SK-N-SH (cell line): ENCODE results near the gene UCK2. TPM values are rescaled to one million over a fixed set of nuclear protein-coding genes. Genes with fewer than 3 reads are reported as not detected.

Experiments used
- CTCF ChIA-PET: fragments of 300-600, 350-600 bp; formaldehyde crosslinking; extraction: SDS; loops from one replicate; lab custom pipeline; 2021; lab: Yijun Ruan, JAX
- POLR2A ChIA-PET: fragments of 350-600 bp; sonication (Branson Sonifier 250); formaldehyde crosslinking; extraction: SDS; loops from one replicate; lab custom pipeline; 2020; ENCODE audit warnings: antibody characterized with exemption, inconsistent platforms; lab: Yijun Ruan, JAX
- DNase-seq: peaks from one replicate; pipeline ENCODE4 v3.0.0; 2012
- H2AFZ ChIP-seq: fragments of 200-600 bp; sonication (generic); 2 replicates; pipeline ENCODE4 v1.8.1; 2016; ENCODE audit warnings: antibody characterized with exemption, mild to moderate bottlenecking, low read depth
- H3F3A ChIP-seq: fragments of 200-600 bp; sonication (generic); replicated peaks from 2 replicates; pipeline ENCODE3; 2016; ENCODE audit warnings: antibody characterized with exemption, mild to moderate bottlenecking; ENCODE audit not compliant: insufficient read depth
- H3K27ac ChIP-seq, 2 experiments: fragments of 200-500 bp in 1 of 2; fragments of 200-600 bp in 1 of 2; sonication (Bioruptor generic) in 1 of 2; sonication (generic), shearing (Covaris generic) in 1 of 2; 2 replicates each; pipeline versions ENCODE4 v1.5.1 to v1.6.1; 2014 to 2016; ENCODE audit warnings: low read depth in 2 of 2, inconsistent platforms in 1 of 2, low read length in 1 of 2, mild to moderate bottlenecking in 1 of 2, mixed read lengths in 1 of 2
- H3K27me3 ChIP-seq: fragments of 200-600 bp; sonication (generic), shearing (Covaris generic); 2 replicates; pipeline ENCODE4 v1.6.1; 2016; ENCODE audit warnings: mixed run types; ENCODE audit not compliant: insufficient read depth
- H3K36me3 ChIP-seq, 2 experiments: fragments of 200-500 bp in 1 of 2; fragments of 200-600 bp in 1 of 2; sonication (Bioruptor generic) in 1 of 2; sonication (generic) in 1 of 2; replicated peaks in 1 of 2; 2 replicates each; pipeline versions ENCODE3 to v1.5.1; 2014 to 2016; ENCODE audit warnings: low read length in 1 of 2, mild to moderate bottlenecking in 1 of 2; ENCODE audit not compliant: insufficient read depth in 2 of 2, control insufficient read depth in 1 of 2
- H3K4me1 ChIP-seq, 2 experiments: fragments of 200-500 bp in 1 of 2; fragments of 200-600 bp in 1 of 2; sonication (Bioruptor generic) in 1 of 2; sonication (generic), shearing (Covaris generic) in 1 of 2; 2 replicates each; pipeline versions ENCODE4 v1.5.1 to v1.6.1; 2014 to 2016; ENCODE audit warnings: low read depth in 1 of 2, low read length in 1 of 2, mixed run types in 1 of 2; ENCODE audit not compliant: insufficient read depth in 2 of 2, control insufficient read depth in 1 of 2
- H3K4me2 ChIP-seq: fragments of 200-600 bp; sonication (generic), shearing (Covaris generic); 2 replicates; pipeline ENCODE4 v1.6.1; 2017; ENCODE audit warnings: mixed run types
- H3K4me3 ChIP-seq, 2 experiments: fragments of 200-500 bp in 1 of 2; fragments of 200-600 bp in 1 of 2; sonication (Bioruptor generic) in 1 of 2; sonication (generic), shearing (Covaris generic) in 1 of 2; 2 replicates each; pipeline versions ENCODE4 v1.5.1 to v1.8.1; 2014 to 2016; ENCODE audit warnings: low read depth in 2 of 2, inconsistent platforms in 1 of 2, low read length in 1 of 2, mild to moderate bottlenecking in 1 of 2, mixed read lengths in 1 of 2, moderate library complexity in 1 of 2
- H3K79me2 ChIP-seq: fragments of 200-600 bp; sonication (generic); 2 replicates; pipeline ENCODE4 v1.8.1; 2017; ENCODE audit warnings: mild to moderate bottlenecking; ENCODE audit not compliant: insufficient read depth
- H3K9ac ChIP-seq: fragments of 200-600 bp; sonication (generic); 2 replicates; pipeline ENCODE4 v1.6.1; 2017; ENCODE audit warnings: mixed run types
- H3K9me2 ChIP-seq: fragments of 200-600 bp; sonication (generic); 2 replicates; pipeline ENCODE4 v1.6.1; 2017; ENCODE audit warnings: mixed run types
- H3K9me3 ChIP-seq: fragments of 200-600 bp; sonication (generic); 2 replicates; pipeline ENCODE4 v1.6.1; 2017; ENCODE audit warnings: mixed run types, mild to moderate bottlenecking, moderate library complexity
- H4K20me1 ChIP-seq: fragments of 200-600 bp; sonication (generic); 2 replicates; pipeline ENCODE4 v1.6.1; 2017; ENCODE audit warnings: mild to moderate bottlenecking, mixed run types; ENCODE audit not compliant: insufficient read depth
- ELF1 ChIP-seq: IDR thresholded peaks from 2 replicates; pipeline ENCODE4 v1.4.0; 2012
- EP300 ChIP-seq, 2 experiments: IDR thresholded peaks; 2 replicates each; pipeline versions ENCODE4 v1.4.0 to v1.6.1; 2012; ENCODE audit warnings: borderline replicate concordance in 1 of 2, low read depth in 1 of 2, low read length in 1 of 2
- FOSL2 ChIP-seq: IDR thresholded peaks from 2 replicates; pipeline ENCODE4 v1.4.0; 2012; ENCODE audit warnings: low read depth, mild to moderate bottlenecking, moderate library complexity, borderline replicate concordance
- FOXJ3 ChIP-seq: sonication (generic); formaldehyde crosslinking; IDR thresholded peaks from 2 replicates; pipeline ENCODE4 v1.5.1; 2020; ENCODE audit warnings: mild to moderate bottlenecking, missing genetic modification reagents
- FOXM1 ChIP-seq: IDR thresholded peaks from 2 replicates; pipeline ENCODE4 v1.4.0; 2012; ENCODE audit warnings: low read depth, mild to moderate bottlenecking
- GABPA ChIP-seq: IDR thresholded peaks from 2 replicates; pipeline ENCODE4 v1.4.0; 2012; ENCODE audit warnings: low read depth, mild to moderate bottlenecking
- GATA2 ChIP-seq: sonication (generic); formaldehyde crosslinking; IDR thresholded peaks from 2 replicates; pipeline ENCODE4 v1.5.0; 2020; ENCODE audit warnings: mild to moderate bottlenecking, missing genetic modification reagents
- JUND ChIP-seq: IDR thresholded peaks from 2 replicates; pipeline ENCODE4 v1.4.0; 2012
- MEF2A ChIP-seq: IDR thresholded peaks from 2 replicates; pipeline ENCODE4 v1.4.0; 2012; ENCODE audit warnings: low read depth, borderline replicate concordance
- NFIC ChIP-seq: IDR thresholded peaks from 2 replicates; pipeline ENCODE4 v1.4.0; 2012; ENCODE audit warnings: borderline replicate concordance
- NRF1 ChIP-seq: IDR thresholded peaks from 2 replicates; pipeline ENCODE4 v1.6.1; 2012; ENCODE audit warnings: low read depth, mild to moderate bottlenecking, low read length
- POLR2AphosphoS5 ChIP-seq: IDR thresholded peaks from 2 replicates; pipeline ENCODE4 v1.6.1; 2012; ENCODE audit warnings: low read depth, low read length
- RAD21 ChIP-seq: IDR thresholded peaks from 2 replicates; pipeline ENCODE4 v1.6.1; 2012; ENCODE audit warnings: mild to moderate bottlenecking, low read length
- RCOR1 ChIP-seq: fragments of 150-350 bp; IDR thresholded peaks from 2 replicates; pipeline ENCODE4 v1.6.1; 2017; ENCODE audit warnings: antibody characterized with exemption, low read length
- RFX5 ChIP-seq: IDR thresholded peaks from 2 replicates; pipeline ENCODE4 v1.6.1; 2012; ENCODE audit warnings: mild to moderate bottlenecking, improper control_type of control experiment, low read length
- SIN3A ChIP-seq: IDR thresholded peaks from 2 replicates; pipeline ENCODE4 v1.6.1; 2012; ENCODE audit warnings: low read depth, mild to moderate bottlenecking, low read length, moderate library complexity, borderline replicate concordance
- SMC3 ChIP-seq: IDR thresholded peaks from 2 replicates; pipeline ENCODE4 v1.6.1; 2012; ENCODE audit warnings: low read depth, low read length, improper control_type of control experiment
- TAF1 ChIP-seq: IDR thresholded peaks from 2 replicates; pipeline ENCODE4 v1.6.1; 2012; ENCODE audit warnings: low read depth, mild to moderate bottlenecking, low read length, moderate library complexity, borderline replicate concordance
- TCF12 ChIP-seq: IDR thresholded peaks from 2 replicates; pipeline ENCODE4 v1.4.0; 2012
- WGBS: methylation state at CpG from one replicate; pipeline ENCODE4 v1.1.6; 2017; ENCODE audit warnings: low lambda C conversion rate; 5-methylcytosine and 5-hydroxymethylcytosine counted together
- polyA plus RNA-seq, 3 experiments: library from polyadenylated mRNA; depleted of rRNA; stranded (reverse); fragments of >200 nt; gene quantifications; 2 replicates each; pipeline ENCODE4 v1.2.3, GENCODE V29; 2012
- TF ChIP-seq, protein P1 (sequence below): fragments of 200-600 bp; sonication (generic); IDR thresholded peaks from 2 replicates; pipeline ENCODE4 v1.6.1; 2017; ENCODE audit warnings: antibody characterized with exemption, mild to moderate bottlenecking, moderate library complexity
- TF ChIP-seq, protein P2 (sequence below): fragments of 150-350 bp; IDR thresholded peaks from 2 replicates; pipeline ENCODE4 v1.6.1; 2017; ENCODE audit warnings: antibody characterized with exemption, low read length, low read depth, borderline replicate concordance
- TF ChIP-seq, protein P3 (sequence below): IDR thresholded peaks from 2 replicates; pipeline ENCODE4 v1.6.1; 2012; ENCODE audit warnings: mild to moderate bottlenecking, low read depth, low read length, moderate library complexity
- TF ChIP-seq, protein P4 (sequence below): IDR thresholded peaks from 2 replicates; pipeline ENCODE4 v1.4.0; 2012; ENCODE audit warnings: low read depth, borderline replicate concordance

UCK2 gene
- polyA plus RNA-seq, 1 of the 3 experiments (the other 2 are of a cell fraction), result 53.7 TPM

DNA sequence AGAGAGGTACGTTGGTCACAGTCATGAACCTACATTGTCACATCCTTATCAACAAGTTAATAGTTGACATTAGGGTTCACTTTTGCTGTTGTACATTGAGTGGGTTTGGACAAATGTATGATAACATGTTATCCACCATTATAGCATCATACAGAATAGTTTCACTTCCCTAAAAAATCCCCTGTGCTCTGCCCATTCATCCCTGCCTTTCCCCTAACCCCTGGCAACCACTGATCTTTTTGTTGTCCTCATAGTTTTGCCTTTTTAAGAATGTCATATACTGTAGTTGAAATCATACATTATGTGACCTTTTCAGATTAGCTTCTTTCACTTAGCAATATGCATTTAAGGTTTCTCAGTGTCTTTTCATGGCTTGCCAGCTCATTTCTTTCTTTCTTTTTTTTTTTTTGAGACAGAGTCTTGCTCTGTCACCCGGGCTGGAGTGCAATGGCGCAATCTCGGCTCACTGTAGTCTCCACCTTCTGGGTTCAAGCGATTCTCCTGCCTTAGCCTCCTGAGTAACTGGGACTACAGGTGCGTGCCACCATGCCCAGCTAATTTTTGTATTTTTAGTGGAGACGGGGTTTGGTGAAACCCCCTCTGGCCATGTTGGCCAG is 50.6 kb downstream of the UCK2 start (continued):
- TF ChIP-seq, protein P1, sequence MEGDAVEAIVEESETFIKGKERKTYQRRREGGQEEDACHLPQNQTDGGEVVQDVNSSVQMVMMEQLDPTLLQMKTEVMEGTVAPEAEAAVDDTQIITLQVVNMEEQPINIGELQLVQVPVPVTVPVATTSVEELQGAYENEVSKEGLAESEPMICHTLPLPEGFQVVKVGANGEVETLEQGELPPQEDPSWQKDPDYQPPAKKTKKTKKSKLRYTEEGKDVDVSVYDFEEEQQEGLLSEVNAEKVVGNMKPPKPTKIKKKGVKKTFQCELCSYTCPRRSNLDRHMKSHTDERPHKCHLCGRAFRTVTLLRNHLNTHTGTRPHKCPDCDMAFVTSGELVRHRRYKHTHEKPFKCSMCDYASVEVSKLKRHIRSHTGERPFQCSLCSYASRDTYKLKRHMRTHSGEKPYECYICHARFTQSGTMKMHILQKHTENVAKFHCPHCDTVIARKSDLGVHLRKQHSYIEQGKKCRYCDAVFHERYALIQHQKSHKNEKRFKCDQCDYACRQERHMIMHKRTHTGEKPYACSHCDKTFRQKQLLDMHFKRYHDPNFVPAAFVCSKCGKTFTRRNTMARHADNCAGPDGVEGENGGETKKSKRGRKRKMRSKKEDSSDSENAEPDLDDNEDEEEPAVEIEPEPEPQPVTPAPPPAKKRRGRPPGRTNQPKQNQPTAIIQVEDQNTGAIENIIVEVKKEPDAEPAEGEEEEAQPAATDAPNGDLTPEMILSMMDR, result no peak
- TF ChIP-seq JUND (no peak), SMC3 (no peak), FOSL2 (no peak), RFX5 (no peak), FOXJ3 (CRISPR knock-in tag) (no peak), RCOR1 (no peak), GATA2 (no peak)

DNA sequence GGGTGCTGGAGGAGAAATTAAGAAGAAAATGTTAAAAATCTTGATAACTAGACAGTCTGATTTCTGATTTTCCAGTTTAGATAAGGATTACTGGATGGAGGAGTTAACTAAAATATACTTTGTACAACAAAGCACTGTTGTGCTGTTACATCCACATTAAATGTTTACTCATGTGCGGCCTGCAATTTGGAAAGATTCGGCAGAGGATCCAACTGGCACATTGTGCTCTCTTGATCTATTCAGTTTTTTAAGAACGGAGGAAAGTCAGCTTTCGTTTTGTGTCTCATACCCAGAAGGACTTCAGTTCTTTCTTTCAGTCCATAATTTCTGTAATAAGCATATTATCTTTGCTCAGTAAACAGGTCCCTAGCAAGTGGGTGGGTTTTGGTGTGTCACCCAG is 52.5 kb downstream of the UCK2 start:
- POLR2A ChIA-PET, result no interaction called here
- H3F3A ChIP-seq, result no peaks in the 10 kb centered on the region
- no peak overlapping the region for H2AFZ ChIP-seq
- TF ChIP-seq TCF12 (no peak), RAD21 (no peak), ELF1 (no peak), TAF1 (no peak), GABPA (no peak), FOXM1 (no peak), NRF1 (no peak), FOXJ3 (CRISPR knock-in tag) (no peak), EP300 (IDR thresholded peaks at IDR 0.05; ENCODE audit: borderline replicate concordance in 1 of 2, low read depth in 1 of 2, low read length in 1 of 2) (no peak), NFIC (no peak), FOSL2 (no peak), MEF2A (no peak), POLR2AphosphoS5 (no peak), SIN3A (no peak)
- TF ChIP-seq, protein P2, sequence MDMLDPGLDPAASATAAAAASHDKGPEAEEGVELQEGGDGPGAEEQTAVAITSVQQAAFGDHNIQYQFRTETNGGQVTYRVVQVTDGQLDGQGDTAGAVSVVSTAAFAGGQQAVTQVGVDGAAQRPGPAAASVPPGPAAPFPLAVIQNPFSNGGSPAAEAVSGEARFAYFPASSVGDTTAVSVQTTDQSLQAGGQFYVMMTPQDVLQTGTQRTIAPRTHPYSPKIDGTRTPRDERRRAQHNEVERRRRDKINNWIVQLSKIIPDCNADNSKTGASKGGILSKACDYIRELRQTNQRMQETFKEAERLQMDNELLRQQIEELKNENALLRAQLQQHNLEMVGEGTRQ, result no peak
- TF ChIP-seq, protein P3, sequence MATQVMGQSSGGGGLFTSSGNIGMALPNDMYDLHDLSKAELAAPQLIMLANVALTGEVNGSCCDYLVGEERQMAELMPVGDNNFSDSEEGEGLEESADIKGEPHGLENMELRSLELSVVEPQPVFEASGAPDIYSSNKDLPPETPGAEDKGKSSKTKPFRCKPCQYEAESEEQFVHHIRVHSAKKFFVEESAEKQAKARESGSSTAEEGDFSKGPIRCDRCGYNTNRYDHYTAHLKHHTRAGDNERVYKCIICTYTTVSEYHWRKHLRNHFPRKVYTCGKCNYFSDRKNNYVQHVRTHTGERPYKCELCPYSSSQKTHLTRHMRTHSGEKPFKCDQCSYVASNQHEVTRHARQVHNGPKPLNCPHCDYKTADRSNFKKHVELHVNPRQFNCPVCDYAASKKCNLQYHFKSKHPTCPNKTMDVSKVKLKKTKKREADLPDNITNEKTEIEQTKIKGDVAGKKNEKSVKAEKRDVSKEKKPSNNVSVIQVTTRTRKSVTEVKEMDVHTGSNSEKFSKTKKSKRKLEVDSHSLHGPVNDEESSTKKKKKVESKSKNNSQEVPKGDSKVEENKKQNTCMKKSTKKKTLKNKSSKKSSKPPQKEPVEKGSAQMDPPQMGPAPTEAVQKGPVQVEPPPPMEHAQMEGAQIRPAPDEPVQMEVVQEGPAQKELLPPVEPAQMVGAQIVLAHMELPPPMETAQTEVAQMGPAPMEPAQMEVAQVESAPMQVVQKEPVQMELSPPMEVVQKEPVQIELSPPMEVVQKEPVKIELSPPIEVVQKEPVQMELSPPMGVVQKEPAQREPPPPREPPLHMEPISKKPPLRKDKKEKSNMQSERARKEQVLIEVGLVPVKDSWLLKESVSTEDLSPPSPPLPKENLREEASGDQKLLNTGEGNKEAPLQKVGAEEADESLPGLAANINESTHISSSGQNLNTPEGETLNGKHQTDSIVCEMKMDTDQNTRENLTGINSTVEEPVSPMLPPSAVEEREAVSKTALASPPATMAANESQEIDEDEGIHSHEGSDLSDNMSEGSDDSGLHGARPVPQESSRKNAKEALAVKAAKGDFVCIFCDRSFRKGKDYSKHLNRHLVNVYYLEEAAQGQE, result no peak
- TF ChIP-seq, protein P4, sequence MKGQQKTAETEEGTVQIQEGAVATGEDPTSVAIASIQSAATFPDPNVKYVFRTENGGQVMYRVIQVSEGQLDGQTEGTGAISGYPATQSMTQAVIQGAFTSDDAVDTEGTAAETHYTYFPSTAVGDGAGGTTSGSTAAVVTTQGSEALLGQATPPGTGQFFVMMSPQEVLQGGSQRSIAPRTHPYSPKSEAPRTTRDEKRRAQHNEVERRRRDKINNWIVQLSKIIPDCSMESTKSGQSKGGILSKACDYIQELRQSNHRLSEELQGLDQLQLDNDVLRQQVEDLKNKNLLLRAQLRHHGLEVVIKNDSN, result no peak
- TF ChIP-seq, all 33 proteins: peak for 0
- no peaks in the 10 kb centered on the region for H3K9me3 ChIP-seq
- peaks cover 0 to 4% of the 10 kb centered on the region in 2 experiments; a peak in 1 of 4 replicates for H3K4me1 ChIP-seq
- H3K4me2 ChIP-seq, result no peak overlapping the region
- H3K36me3 ChIP-seq, result no peaks in the 10 kb centered on the region
- H4K20me1 ChIP-seq, result no peaks in the 10 kb centered on the region; the same call in 1 of the 2 replicates
- WGBS, result 95% methylated on average over 4 of the region's 4 CpGs
- CTCF ChIA-PET, result no interaction called here
- no peaks in the 10 kb centered on the region for H3K9me2 ChIP-seq
- DNase-seq, result no peak
- no peak overlapping the region for H3K4me3 ChIP-seq
- H3K9ac ChIP-seq, result no peak overlapping the region
- H3K79me2 ChIP-seq, result peaks cover 75% of the 10 kb centered on the region
- no peaks in the 10 kb centered on the region for H3K27me3 ChIP-seq
- H3K27ac ChIP-seq, result no peak overlapping the region
